PC-3 (cell line): ENCODE results near the gene MPST.

Experiments
- EZH2 ChIP-seq: fragments of 300-600 bp; sonication (generic); IDR thresholded peaks from one replicate; pipeline ENCODE4 v1.6.1; 2017; ENCODE audit warnings: antibody characterized with exemption, mild to moderate bottlenecking, low read length; ENCODE audit not compliant: unreplicated experiment
- TF ChIP-seq, protein P1 (sequence below): fragments of 300-600 bp; sonication (generic); conservative IDR thresholded peaks from 2 replicates; pipeline ENCODE4 v1.5.1; 2017; ENCODE audit warnings: antibody characterized with exemption, low read depth, mild to moderate bottlenecking, low read length

DNA sequence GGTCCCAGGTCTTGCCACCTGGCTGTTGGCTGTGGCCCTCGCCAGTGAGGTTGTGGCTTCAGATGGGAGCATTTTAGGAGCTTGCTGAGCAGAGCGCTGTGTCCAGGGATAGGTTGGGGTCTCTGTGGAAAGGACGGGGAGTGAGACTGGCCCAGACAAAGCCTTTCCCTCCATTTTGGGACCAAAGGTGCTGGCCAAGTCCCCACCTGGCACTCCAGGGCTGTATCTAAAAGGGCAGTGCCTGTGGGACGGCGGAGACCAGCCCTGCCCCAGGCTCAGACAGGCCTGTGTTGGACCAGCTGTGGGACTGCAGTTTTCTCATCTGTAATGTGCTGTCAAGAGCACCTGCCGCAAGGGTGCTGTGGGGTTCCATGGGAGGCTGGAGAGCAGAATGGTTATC is 27.0 kb downstream of the MPST start:
- TF ChIP-seq, protein P1, sequence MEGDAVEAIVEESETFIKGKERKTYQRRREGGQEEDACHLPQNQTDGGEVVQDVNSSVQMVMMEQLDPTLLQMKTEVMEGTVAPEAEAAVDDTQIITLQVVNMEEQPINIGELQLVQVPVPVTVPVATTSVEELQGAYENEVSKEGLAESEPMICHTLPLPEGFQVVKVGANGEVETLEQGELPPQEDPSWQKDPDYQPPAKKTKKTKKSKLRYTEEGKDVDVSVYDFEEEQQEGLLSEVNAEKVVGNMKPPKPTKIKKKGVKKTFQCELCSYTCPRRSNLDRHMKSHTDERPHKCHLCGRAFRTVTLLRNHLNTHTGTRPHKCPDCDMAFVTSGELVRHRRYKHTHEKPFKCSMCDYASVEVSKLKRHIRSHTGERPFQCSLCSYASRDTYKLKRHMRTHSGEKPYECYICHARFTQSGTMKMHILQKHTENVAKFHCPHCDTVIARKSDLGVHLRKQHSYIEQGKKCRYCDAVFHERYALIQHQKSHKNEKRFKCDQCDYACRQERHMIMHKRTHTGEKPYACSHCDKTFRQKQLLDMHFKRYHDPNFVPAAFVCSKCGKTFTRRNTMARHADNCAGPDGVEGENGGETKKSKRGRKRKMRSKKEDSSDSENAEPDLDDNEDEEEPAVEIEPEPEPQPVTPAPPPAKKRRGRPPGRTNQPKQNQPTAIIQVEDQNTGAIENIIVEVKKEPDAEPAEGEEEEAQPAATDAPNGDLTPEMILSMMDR, result no peak
- TF ChIP-seq EZH2, result no peak
